A549 (cell line): ENCODE measurements around the gene CDC42BPG. TPM values are rescaled to one million over a fixed set of nuclear protein-coding genes. Genes with fewer than 3 reads are reported as not detected.

Source experiments
- ATAC-seq, 2 experiments: fragments of 200-7000 bp in 1 of 2; fragments of >200 bp in 1 of 2; cut with Nextera tagmentation in 1 of 2; cut with Tn5 transposase in 1 of 2; 3 replicates each; pipeline versions ENCODE4 v1.8.0 to v1.9.1; 2018 to 2020; ENCODE audit warnings: mild to moderate bottlenecking in 1 of 2, moderate library complexity in 1 of 2
- CTCF ChIA-PET: fragments of 300-600 bp; sonication (Branson Sonifier 250); formaldehyde crosslinking; extraction: SDS; loops from one replicate; lab custom pipeline; 2021; ENCODE audit warnings: antibody characterized with exemption, inconsistent platforms; lab: Yijun Ruan, JAX
- POLR2A ChIA-PET: fragments of 350-600 bp; formaldehyde crosslinking; extraction: SDS; loops from one replicate; lab custom pipeline; 2021; ENCODE audit warnings: antibody characterized with exemption, inconsistent platforms; lab: Yijun Ruan, JAX
- DNase-seq, 2 experiments: peaks; one replicate each; pipeline versions ENCODE4 v3.0.0 to v3.0.0-alpha.2; 2011 to 2016; ENCODE audit warnings: low read depth in 1 of 2, low spot score in 1 of 2
- FAIRE-seq: peaks from 2 replicates; lab custom pipeline; 2011; peaks lifted over from hg19 to GRCh38; lab: Jason Lieb, UNC
- H3K27ac ChIP-seq, 2 experiments: fragments of >200 bp; sonication (Bioruptor Twin); formaldehyde crosslinking; 3 replicates each; pipeline ENCODE4 v1.5.1; 2016 to 2017
- H3K4me1 ChIP-seq: fragments of >200 bp; sonication (Bioruptor Twin); formaldehyde crosslinking; 3 replicates; pipeline ENCODE4 v1.6.1; 2016
- H3K4me2 ChIP-seq: fragments of >200 bp; sonication (Bioruptor Twin); formaldehyde crosslinking; 3 replicates; pipeline ENCODE4 v1.6.1; 2016
- H3K4me3 ChIP-seq: fragments of >200 bp; sonication (Bioruptor Twin); formaldehyde crosslinking; 3 replicates; pipeline ENCODE4 v1.5.1; 2016
- H3K9me3 ChIP-seq: fragments of >200 bp; sonication (Bioruptor Twin); formaldehyde crosslinking; 3 replicates; pipeline ENCODE4 v1.6.1; 2016
- BHLHE40 ChIP-seq: IDR thresholded peaks from 2 replicates; pipeline ENCODE4 v1.6.1; 2012; ENCODE audit warnings: low read depth, low read length, inconsistent platforms
- CBX8 ChIP-seq: fragments of 200-600 bp; sonication (generic); IDR thresholded peaks from 2 replicates; pipeline ENCODE4 v1.6.1; 2016
- CHD4 ChIP-seq: fragments of 200-600 bp; sonication (generic); IDR thresholded peaks from 2 replicates; pipeline ENCODE4 v1.6.1; 2016; ENCODE audit warnings: antibody characterized with exemption, mild to moderate bottlenecking, borderline replicate concordance
- EHF ChIP-seq: fragments of 250-450 bp; sonication (Bioruptor Pico); IDR thresholded peaks from 2 replicates; pipeline ENCODE4 v1.5.0; 2020; ENCODE audit warnings: mild to moderate bottlenecking
- GATA3 ChIP-seq: IDR thresholded peaks from 2 replicates; pipeline ENCODE4 v1.6.1; 2012; ENCODE audit warnings: borderline replicate concordance
- HOXA7 ChIP-seq: fragments of 250-450 bp; sonication (Bioruptor Pico); IDR thresholded peaks from 2 replicates; pipeline ENCODE4 v1.5.0; 2020; ENCODE audit warnings: mild to moderate bottlenecking, moderate library complexity
- JUN ChIP-seq, 2 experiments: fragments of >200 bp; sonication (Bioruptor Twin); formaldehyde crosslinking; IDR thresholded peaks; 2 replicates in 1 of 2; 3 replicates in 1 of 2; pipeline ENCODE4 v1.6.1; 2016 to 2017
- KDM5A ChIP-seq: fragments of 200-600 bp; sonication (generic); IDR thresholded peaks from 2 replicates; pipeline ENCODE4 v1.6.1; 2016; ENCODE audit warnings: antibody characterized with exemption, mild to moderate bottlenecking
- MYC ChIP-seq: IDR thresholded peaks from 2 replicates; pipeline ENCODE4 v1.6.1; 2012; ENCODE audit warnings: mild to moderate bottlenecking, inconsistent platforms, low read length, improper control_type of control experiment, borderline replicate concordance
- NR3C1 ChIP-seq: fragments of >200 bp; sonication (Bioruptor Twin); formaldehyde crosslinking; IDR thresholded peaks from 3 replicates; pipeline ENCODE4 v1.6.1; 2017
- PHF8 ChIP-seq: fragments of 200-600 bp; sonication (generic); IDR thresholded peaks from 2 replicates; pipeline ENCODE4 v1.6.1; 2016; ENCODE audit warnings: low read depth, mild to moderate bottlenecking, antibody characterized with exemption, moderate library complexity, borderline replicate concordance
- POLR2A ChIP-seq: IDR thresholded peaks from 2 replicates; pipeline ENCODE4 v1.6.1; 2012; ENCODE audit warnings: mild to moderate bottlenecking, low read length
- RARB ChIP-seq: fragments of 250-450 bp; sonication (Bioruptor Pico); IDR thresholded peaks from 2 replicates; pipeline ENCODE4 v1.8.0; 2021; ENCODE audit warnings: mild to moderate bottlenecking, moderate library complexity
- RNF2 ChIP-seq: fragments of 200-600 bp; sonication (generic); IDR thresholded peaks from 2 replicates; pipeline ENCODE4 v1.6.1; 2016; ENCODE audit warnings: low read depth, mild to moderate bottlenecking, antibody characterized with exemption, moderate library complexity, borderline replicate concordance
- TFCP2L1 ChIP-seq: fragments of 250-450 bp; sonication (Bioruptor Pico); IDR thresholded peaks from 2 replicates; pipeline ENCODE4 v1.5.0; 2021; ENCODE audit warnings: mild to moderate bottlenecking
- ZC3H11A ChIP-seq: fragments of 450-650 bp; IDR thresholded peaks from 2 replicates; pipeline ENCODE4 v1.6.1; 2014; ENCODE audit warnings: antibody characterized with exemption, mild to moderate bottlenecking
- ZSCAN20 ChIP-seq: fragments of 250-450 bp; sonication (Bioruptor Pico); IDR thresholded peaks from 2 replicates; pipeline ENCODE4 v1.8.0; 2022; ENCODE audit warnings: mild to moderate bottlenecking, moderate library complexity
- whole genome bisulfite sequencing: methylation state at CpG from one replicate; pipeline ENCODE4 v1.1.6; 2017; ENCODE audit errors: missing lambda C conversion rate; 5-methylcytosine and 5-hydroxymethylcytosine counted together
- polyA plus RNA-seq, 4 experiments: library from polyadenylated mRNA; depleted of rRNA in 3 of 4; stranded (reverse); fragments of >200 nt; fragmentation: RNase III in 1 of 4; extraction: RNeasy Plus Mini Kit Qiagen cat#74134 plus additional on column Dnase treatment in 1 of 4; gene quantifications; 2 replicates in 3 of 4; 3 replicates in 1 of 4; pipeline ENCODE4 v1.2.3, GENCODE V29; 2011 to 2017
- TF ChIP-seq, protein P1 (sequence below): fragments of 150-350 bp; IDR thresholded peaks from 2 replicates; pipeline ENCODE4 v1.6.1; 2014; ENCODE audit warnings: low read depth, mild to moderate bottlenecking, low read length
- TF ChIP-seq, protein P2 (sequence below): fragments of 200-600 bp; sonication (generic); IDR thresholded peaks from 2 replicates; pipeline ENCODE4 v1.6.1; 2016; ENCODE audit warnings: antibody characterized with exemption, mild to moderate bottlenecking, moderate library complexity
- TF ChIP-seq, protein P3 (sequence below): fragments of >200 bp; sonication (Bioruptor Twin); formaldehyde crosslinking; IDR thresholded peaks from 3 replicates; pipeline ENCODE4 v1.6.1; 2016

Gene CDC42BPG
- polyA plus RNA-seq, 2 of the 4 experiments (the other 2 are of a cell fraction): 0.35 to 1.0 TPM

DNA sequence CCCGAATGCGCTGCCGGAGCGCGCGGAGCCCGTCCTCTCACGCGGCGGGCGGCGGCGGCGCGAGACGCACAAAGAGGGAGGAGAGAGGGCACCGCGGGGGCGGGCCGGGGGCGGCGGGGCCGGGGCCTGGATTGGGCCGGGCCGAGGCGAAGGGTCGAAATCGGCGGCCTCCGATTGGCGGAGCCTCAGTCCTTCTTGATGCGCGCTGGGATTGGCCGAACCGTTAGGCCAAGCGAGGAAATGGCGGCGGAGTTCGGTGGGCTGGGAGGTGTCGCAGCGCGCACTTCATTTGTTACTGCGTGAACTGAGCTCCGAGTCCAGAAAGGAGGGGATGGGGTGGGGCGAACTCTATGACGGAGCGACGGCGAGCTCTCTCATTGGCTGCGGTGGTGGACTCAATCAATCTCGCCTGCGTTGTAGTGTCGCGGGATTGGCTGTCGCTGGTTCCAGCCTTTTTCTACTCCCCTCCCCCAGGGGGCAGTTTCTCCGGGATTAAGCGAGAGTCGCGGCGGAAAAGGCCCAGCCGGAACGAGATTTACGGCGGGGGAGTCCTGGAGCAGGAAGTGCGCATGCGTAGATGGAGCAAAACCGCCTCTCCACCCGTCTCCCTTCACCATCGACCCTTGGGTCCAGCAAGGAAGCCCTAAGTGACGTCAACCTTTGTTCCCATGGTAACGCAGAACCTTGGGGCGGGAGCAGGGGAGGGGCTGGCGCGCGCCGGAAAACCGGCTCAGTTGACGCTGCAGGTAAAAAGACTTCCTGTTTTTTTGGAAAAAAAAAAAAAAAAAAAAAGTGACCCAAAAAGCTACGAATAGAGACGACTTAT, 65.8 kb downstream of the CDC42BPG start, which contains the start of gene SF1 (continued):
- TF ChIP-seq RARB (CRISPR knock-in tag) (no peak), ZC3H11A (no peak), ZSCAN20 (no peak), BHLHE40 (no peak), TFCP2L1 (CRISPR knock-in tag) (no peak), MYC (0 out of 2 replicates have a peak, but pooled peaks have one; percentile 60), GATA3 (peak; percentile 35; the same call in 1 of the 2 replicates), EHF (CRISPR knock-in tag) (no peak), NR3C1 (no peak), KDM5A (no peak), JUN (IDR thresholded peaks at IDR 0.05) (peak in 1 of 2 experiments; percentile 94; a peak in 3 of 5 replicates), HOXA7 (CRISPR knock-in tag) (no peak)
- TF ChIP-seq, protein P1, sequence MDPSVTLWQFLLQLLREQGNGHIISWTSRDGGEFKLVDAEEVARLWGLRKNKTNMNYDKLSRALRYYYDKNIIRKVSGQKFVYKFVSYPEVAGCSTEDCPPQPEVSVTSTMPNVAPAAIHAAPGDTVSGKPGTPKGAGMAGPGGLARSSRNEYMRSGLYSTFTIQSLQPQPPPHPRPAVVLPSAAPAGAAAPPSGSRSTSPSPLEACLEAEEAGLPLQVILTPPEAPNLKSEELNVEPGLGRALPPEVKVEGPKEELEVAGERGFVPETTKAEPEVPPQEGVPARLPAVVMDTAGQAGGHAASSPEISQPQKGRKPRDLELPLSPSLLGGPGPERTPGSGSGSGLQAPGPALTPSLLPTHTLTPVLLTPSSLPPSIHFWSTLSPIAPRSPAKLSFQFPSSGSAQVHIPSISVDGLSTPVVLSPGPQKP: no peak

DNA sequence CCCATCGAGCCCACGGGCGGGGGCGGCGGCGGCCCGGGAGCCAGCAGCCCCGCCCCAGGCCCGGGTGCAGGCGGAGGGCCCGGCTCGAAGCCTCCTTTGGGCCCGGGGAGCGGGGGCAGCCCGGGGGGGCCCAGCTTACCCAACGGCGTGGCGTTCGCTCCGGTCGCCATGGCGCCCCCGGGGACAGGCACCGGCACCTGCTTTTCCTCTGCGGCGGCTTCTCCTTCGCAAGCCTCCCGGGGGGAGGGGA, 66.3 kb downstream of the CDC42BPG start:
- TF ChIP-seq RNF2: no peak
- no peak for TF ChIP-seq CBX8
- peak in 1 of 2 experiments; percentile 78; a peak in 3 of 5 replicates for TF ChIP-seq JUN (IDR thresholded peaks at IDR 0.05)
- peak; percentile 86; the same call in 1 of the 2 replicates for TF ChIP-seq PHF8
- no peak for TF ChIP-seq CHD4
- TF ChIP-seq HOXA7 (CRISPR knock-in tag): no peak
- TF ChIP-seq, all 56 proteins: peak for 2
- FAIRE-seq (no peak), ATAC-seq (peak in 1 of 2 experiments; percentile 2; a peak in 1 of 6 replicates), DNase-seq (no peak)
- H3K27ac ChIP-seq: peak overlapping the region; percentile 98 to 99
- H3K4me2 ChIP-seq: peak overlapping the region; percentile 92; the same call in 2 of the 3 replicates
- no peaks in the 10 kb centered on the region for H3K9me3 ChIP-seq
- ChIA-PET POLR2A (interaction anchor here (0.9 to 2.7 kb wide), 12 partner anchors 8 to 79 kb away, joined by 3 to 32 read pairs (median 4); partner anchors contain the start of gene PYGM), CTCF (interaction anchor here (0.9 to 5.7 kb wide), 4 partner anchors 13 to 115 kb away, joined by 3 to 73 read pairs (median 6); no protein-coding TSS in a partner anchor)
- H3K4me3 ChIP-seq: peak overlapping the region; percentile 90
- peaks cover 34% of the 10 kb centered on the region for H3K4me1 ChIP-seq
- WGBS: no CpG with 5 or more reads among the region's 28 CpGs

DNA sequence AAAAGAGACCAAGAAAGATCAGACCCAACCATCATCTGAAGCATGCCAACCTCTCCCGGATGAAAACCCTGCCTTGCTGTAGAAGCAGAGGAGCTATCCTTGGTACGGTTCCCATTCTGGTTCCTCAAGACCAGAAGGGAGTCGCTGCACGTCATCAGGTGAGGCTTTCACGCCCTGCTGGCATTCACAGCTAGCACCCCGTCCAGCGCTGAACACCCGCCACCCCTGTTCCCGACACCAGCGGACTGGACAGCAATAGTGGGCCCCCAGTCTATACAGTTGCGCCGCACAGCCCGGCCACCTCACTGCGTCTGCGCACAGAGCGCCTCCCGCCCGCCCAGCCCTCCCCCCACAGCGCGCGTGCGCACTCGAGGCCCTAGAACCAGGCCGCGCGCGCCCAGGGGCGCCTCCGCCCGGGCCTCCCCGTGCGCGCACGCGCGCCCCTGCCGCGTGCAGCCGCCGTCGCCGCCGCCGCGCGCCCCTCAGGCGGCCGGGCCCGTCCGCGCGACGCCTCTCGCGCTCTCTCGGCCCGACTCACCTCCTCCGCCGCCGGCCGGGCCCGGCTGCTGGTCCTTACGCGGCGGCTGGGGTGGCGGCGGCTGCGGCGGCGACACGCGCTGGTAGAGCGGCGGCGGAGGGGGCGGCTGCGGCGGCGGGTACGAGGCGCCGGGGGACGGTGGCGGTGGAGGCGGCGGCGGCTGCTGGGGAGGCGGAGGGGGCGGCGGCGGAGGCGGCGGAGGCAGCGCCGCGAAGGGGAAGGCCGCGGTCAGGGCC, 66.8 kb downstream of the CDC42BPG start:
- no peaks in the 10 kb centered on the region for H3K9me3 ChIP-seq
- peak overlapping the region; percentile 90 for H3K4me3 ChIP-seq
- FAIRE-seq (no peak), ATAC-seq (peak; percentile 1 to 55; a peak in 5 of 6 replicates), DNase-seq (peak; percentile 81 to 94)
- ChIA-PET POLR2A (interaction anchor here (1.0 to 2.7 kb wide), 3 partner anchors 16 to 340 kb away, joined by 3 to 32 read pairs (median 4); partner anchors contain the start of genes PYGM and ZNHIT2), CTCF (interaction anchor here (0.6 to 5.7 kb wide), 5 partner anchors 10 to 78 kb away, joined by 3 to 73 read pairs (median 4); no protein-coding TSS in a partner anchor)
- TF ChIP-seq POLR2A (peak; percentile 24; the same call in 1 of the 2 replicates), JUN (IDR thresholded peaks at IDR 0.05) (peak in 1 of 2 experiments; percentile 22; a peak in 2 of 5 replicates)
- TF ChIP-seq, protein P2, sequence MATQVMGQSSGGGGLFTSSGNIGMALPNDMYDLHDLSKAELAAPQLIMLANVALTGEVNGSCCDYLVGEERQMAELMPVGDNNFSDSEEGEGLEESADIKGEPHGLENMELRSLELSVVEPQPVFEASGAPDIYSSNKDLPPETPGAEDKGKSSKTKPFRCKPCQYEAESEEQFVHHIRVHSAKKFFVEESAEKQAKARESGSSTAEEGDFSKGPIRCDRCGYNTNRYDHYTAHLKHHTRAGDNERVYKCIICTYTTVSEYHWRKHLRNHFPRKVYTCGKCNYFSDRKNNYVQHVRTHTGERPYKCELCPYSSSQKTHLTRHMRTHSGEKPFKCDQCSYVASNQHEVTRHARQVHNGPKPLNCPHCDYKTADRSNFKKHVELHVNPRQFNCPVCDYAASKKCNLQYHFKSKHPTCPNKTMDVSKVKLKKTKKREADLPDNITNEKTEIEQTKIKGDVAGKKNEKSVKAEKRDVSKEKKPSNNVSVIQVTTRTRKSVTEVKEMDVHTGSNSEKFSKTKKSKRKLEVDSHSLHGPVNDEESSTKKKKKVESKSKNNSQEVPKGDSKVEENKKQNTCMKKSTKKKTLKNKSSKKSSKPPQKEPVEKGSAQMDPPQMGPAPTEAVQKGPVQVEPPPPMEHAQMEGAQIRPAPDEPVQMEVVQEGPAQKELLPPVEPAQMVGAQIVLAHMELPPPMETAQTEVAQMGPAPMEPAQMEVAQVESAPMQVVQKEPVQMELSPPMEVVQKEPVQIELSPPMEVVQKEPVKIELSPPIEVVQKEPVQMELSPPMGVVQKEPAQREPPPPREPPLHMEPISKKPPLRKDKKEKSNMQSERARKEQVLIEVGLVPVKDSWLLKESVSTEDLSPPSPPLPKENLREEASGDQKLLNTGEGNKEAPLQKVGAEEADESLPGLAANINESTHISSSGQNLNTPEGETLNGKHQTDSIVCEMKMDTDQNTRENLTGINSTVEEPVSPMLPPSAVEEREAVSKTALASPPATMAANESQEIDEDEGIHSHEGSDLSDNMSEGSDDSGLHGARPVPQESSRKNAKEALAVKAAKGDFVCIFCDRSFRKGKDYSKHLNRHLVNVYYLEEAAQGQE: peak; percentile 63; the same call in 1 of the 2 replicates
- TF ChIP-seq, protein P3, sequence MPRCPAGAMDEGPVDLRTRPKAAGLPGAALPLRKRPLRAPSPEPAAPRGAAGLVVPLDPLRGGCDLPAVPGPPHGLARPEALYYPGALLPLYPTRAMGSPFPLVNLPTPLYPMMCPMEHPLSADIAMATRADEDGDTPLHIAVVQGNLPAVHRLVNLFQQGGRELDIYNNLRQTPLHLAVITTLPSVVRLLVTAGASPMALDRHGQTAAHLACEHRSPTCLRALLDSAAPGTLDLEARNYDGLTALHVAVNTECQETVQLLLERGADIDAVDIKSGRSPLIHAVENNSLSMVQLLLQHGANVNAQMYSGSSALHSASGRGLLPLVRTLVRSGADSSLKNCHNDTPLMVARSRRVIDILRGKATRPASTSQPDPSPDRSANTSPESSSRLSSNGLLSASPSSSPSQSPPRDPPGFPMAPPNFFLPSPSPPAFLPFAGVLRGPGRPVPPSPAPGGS: no peak
- peaks cover 39% of the 10 kb centered on the region for H3K4me1 ChIP-seq
- under 1% methylated on average over 12 of the region's 98 CpGs for WGBS
- peak overlapping the region; percentile 98 to 99 for H3K27ac ChIP-seq
- H3K4me2 ChIP-seq: peak overlapping the region; percentile 92
